NCI-H446 (cell line): ENCODE data around the gene ALG9.

ENCODE experiments used
- DNase-seq, 2 experiments: peaks; one replicate each; lab custom pipeline; 2025; lab: John Stamatoyannopoulos, UW

Gene ALG9

GRCh38 chr11:111765984-111766833 is 105.2 kb downstream of the ALG9 start, which contains the start of gene PPP2R1B:
Gene PPP2R1B (minus strand): TSS chr11:111766389. CDS start chr11:111766361, 28 bp downstream.
- peak; percentile 54 to 68 for DNase-seq

GRCh38 chr11:111765320-111765983 is 105.9 kb downstream of the ALG9 start:
- no peak for DNase-seq

GRCh38 chr11:111764621-111765020 is 106.8 kb downstream of the ALG9 start:
- no peak for DNase-seq

- peak in 1 of 2 experiments; percentile 28 for DNase-seq
These were observed 108.3 kb downstream of the ALG9 start for GRCh38 chr11:111762981-111763643.

DNA sequence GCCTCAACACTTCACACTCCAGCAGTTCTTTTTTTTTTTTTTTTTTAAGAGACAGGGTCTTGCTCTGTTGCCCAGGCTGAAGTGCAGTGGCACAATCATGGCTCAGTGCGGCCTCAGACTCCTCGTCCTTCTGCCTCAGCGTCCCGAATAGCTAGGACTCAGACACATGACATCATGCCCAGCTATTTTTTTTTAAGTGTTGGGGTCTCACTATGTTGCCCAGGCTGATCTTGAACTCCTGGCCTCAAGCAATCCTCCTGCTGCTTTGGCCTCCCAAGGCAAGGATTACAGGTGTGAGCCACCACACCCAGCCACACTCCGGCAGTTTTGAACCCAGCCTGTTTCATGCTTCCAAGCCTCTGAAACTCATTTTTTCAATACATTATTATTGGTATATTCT is 108.9 kb downstream of the ALG9 start:
- DNase-seq, result no peak

- DNase-seq, result peak; percentile 20 to 76
These were observed 110.3 kb downstream of the ALG9 start for GRCh38 chr11:111761036-111761435.

DNA sequence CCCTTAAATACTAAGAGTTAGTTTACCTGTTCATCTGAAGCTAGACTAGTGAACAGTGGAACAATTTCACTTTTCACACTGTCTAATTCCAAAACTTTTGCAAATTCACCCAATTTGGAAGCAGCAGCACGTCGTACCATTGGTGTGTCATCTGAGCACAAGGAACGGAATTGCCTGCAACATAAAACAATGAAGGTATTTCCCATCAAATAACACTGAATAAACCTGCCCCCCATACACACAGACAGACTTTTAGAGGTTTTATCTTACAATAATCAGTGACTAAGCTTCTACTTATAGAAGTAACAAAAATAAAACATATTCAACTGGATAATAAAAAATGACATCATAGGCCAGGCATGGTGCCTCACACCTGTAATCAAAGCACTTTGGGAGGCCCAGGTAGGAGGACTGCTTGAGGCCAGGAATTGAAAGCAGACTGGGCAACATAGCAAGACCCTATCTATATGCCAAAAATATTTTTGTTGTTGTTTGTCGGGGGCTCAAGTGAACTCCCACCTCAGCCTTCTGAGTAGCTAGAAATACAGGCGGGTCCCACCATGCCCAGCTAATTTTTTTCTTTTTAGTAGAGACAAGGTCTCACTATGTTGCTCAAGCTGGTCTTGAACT is 111.5 kb downstream of the ALG9 start:
- no peak for DNase-seq

- DNase-seq, result no peak
These were observed 112.0 kb downstream of the ALG9 start for GRCh38 chr11:111759376-111759775.

DNA sequence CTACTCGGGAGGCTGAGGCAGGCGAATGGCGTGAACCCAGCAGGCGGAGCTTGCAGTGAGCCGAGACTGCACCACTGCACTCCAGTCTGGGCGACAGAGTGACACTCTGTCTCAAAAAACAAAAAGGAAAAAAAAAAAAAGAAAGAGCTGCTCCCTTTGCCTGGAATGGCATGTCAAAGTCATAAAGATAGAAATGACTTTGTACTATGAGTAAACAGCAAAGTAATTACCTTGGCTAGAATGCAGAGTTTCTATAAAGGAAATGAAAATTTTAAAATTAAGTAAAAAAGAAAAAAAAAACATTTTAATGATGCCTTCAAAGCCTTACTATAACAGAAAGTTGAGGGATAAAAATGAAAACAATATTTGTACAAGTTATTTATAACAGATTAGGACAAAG is 115.3 kb downstream of the ALG9 start:
- DNase-seq, result no peak

DNA sequence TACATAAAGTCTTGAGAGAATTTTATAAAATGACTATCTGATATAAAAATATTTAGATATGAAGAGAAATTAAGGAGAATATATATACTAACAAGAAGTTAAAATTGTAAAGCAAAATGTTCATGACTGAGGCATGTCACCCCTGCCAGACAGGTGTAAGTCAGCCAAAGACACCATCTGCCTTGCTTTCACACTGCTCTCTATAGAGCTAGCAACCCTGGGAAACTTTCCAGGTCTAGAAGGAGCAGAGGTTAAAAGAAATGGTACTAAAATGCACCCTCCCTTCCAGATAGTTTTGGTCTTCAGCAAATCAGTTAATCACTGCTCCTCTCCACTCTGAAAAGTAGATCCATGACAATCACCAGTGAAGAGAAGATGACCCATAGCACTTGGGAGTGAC is 121.7 kb downstream of the ALG9 start:
- peak; percentile 27 to 69 for DNase-seq

GRCh38 chr11:111748035-111748804 is 123.2 kb downstream of the ALG9 start:
- DNase-seq, result peak in 1 of 2 experiments; percentile 36

GRCh38 chr11:111745719-111746504 is 125.5 kb downstream of the ALG9 start:
- DNase-seq, result no peak

DNA sequence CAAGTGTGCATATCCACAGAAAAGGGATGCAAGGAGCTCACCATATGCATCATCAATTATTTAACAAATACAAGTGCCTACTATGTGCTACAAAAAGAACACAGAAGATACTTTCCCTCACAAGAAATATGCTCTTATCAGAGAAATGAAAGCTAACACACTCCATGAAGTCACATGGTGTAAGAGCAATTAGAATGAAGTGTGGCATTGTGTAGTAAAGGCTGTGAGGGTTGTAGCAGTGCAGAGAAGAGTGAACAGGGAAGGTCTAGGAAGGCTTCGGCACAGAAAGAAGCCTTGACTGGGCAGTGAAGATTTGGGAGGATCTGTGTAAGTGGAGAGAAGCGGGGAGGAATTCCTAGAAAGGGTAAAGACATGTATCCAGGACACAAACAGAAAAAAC is 127.7 kb downstream of the ALG9 start:
- no peak for DNase-seq

DNA sequence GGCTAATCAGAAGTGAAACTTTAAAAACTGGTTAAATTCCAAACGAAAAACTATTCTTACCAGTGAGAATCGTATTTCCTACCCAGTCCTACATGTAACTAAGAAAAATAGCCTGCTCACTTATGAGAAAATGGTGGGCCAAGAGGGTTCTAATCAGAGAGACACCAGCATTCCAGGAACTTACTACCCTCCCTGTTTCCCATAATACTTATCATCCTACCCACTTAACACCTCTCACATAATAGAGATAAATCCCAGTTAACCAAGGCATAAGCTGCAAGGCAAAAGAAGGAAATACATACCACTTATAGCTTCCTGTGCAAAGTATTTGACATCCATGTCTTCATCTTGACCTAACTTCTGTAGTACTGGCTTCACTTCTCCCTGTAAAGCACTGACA is 129.6 kb downstream of the ALG9 start:
- DNase-seq, result no peak

- no peak for DNase-seq
These were observed 132.1 kb downstream of the ALG9 start for GRCh38 chr11:111739299-111739698.

DNA sequence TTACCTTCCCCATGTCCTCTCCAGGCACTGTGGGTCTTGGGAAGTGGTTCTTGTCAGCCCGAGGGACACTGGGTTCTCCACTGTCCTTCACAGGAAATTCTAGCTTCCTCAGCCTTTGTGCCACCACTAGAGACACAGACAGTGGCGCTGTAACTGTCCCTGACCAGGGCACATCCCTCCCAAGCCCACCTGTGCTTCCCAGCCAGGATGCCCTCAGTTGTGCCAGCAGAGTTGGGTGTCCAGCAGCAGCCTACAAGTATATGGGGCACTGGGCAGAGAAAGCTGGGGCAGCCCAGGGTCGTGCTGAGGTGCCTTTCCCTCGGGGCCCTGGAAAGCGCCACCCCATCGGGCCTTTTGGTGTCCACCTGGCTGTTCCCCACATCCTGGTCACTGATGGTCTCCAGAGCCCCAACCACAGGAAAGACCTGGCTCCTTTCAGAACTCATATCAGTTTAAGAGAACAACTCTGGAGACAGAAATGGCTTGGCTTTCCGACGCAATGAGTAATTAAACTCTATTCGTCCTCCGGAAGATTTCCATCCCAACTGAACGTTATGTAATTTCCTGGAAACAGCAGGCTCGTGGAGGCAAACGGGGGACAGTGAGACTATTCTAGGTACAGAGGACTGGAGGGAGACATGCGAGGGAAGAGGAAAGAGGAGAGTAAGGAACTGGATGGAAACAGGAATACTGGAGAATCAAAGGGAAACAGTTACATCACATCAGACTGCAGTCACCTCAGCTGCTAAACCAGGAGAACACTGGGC is 133.8 kb downstream of the ALG9 start:
- DNase-seq, result no peak

GRCh38 chr11:111736621-111737443 is 134.5 kb downstream of the ALG9 start:
- DNase-seq, result no peak
